ENCODE data around the gene HAUS3. TPM values are rescaled to one million over a fixed set of nuclear protein-coding genes. Genes with fewer than 3 reads are reported as not detected.

HAUS3 gene
- total RNA-seq, 1 experiment from 2014 or later = 9.5 TPM

GRCh38 chr4:2250357-2251072 is 8.6 kb upstream of the HAUS3 start:
- TF ChIP-seq CTCF (conservative IDR thresholded peaks at IDR 0.05; ENCODE audit: low read depth, low read length) = no peak
- TF ChIP-seq EZH2 (IDR thresholded peaks at IDR 0.05; ENCODE audit: low read length, unreplicated experiment) = no peak
- no peak for TF ChIP-seq EZH2phosphoT487 (IDR thresholded peaks at IDR 0.05; ENCODE audit: borderline replicate concordance, low read length)
- Histone ChIP-seq H2AFZ (ENCODE audit: low read length) (no peak overlapping the region), H3K9me3 (ENCODE audit: low read length) (no peaks in the 10 kb centered on the region), H3K4me3 (ENCODE audit: low read length) (no peak overlapping the region), H3K9ac (ENCODE audit: low read length) (no peak overlapping the region), H3K4me2 (ENCODE audit: low read length) (no peak overlapping the region), H3K27me3 (ENCODE audit: low read length) (no peaks in the 10 kb centered on the region), H4K20me1 (ENCODE audit: low read length) (no peaks in the 10 kb centered on the region), H3K27ac (ENCODE audit: low read length) (no peak overlapping the region), H3K79me2 (ENCODE audit: low read length) (no peaks in the 10 kb centered on the region), H3F3A (ENCODE audit: low read length, unreplicated experiment) (no peaks in the 10 kb centered on the region), H3K36me3 (ENCODE audit: low read depth, low read length) (no peaks in the 10 kb centered on the region), H3K9me2 (replicated peaks; ENCODE audit: low read length) (no peaks in the 10 kb centered on the region), H3K4me1 (ENCODE audit: insufficient read depth, low read length) (no peaks in the 10 kb centered on the region)
- intact Hi-C loops (cut with micrococcal nuclease) = no loop called here
- ATAC-seq (no peak), DNase-seq (no peak)
- ChIA-PET CTCF (no interaction called here), POLR2A (ENCODE audit: unreplicated experiment) (no interaction called here)
- no TSS peak for BruUV-seq (replicated peaks)

GRCh38 chr4:2249526-2250356 is 7.8 kb upstream of the HAUS3 start:
- Histone ChIP-seq H3K4me1 (ENCODE audit: insufficient read depth, low read length) (no peaks in the 10 kb centered on the region), H4K20me1 (ENCODE audit: low read length) (no peaks in the 10 kb centered on the region), H2AFZ (ENCODE audit: low read length) (no peak overlapping the region), H3K36me3 (ENCODE audit: low read depth, low read length) (no peaks in the 10 kb centered on the region), H3K4me3 (ENCODE audit: low read length) (no peak overlapping the region), H3K9me2 (replicated peaks; ENCODE audit: low read length) (no peaks in the 10 kb centered on the region), H3K79me2 (ENCODE audit: low read length) (no peaks in the 10 kb centered on the region), H3K27me3 (ENCODE audit: low read length) (no peaks in the 10 kb centered on the region), H3F3A (ENCODE audit: low read length, unreplicated experiment) (no peaks in the 10 kb centered on the region), H3K27ac (ENCODE audit: low read length) (no peak overlapping the region), H3K4me2 (ENCODE audit: low read length) (no peak overlapping the region), H3K9me3 (ENCODE audit: low read length) (no peaks in the 10 kb centered on the region), H3K9ac (ENCODE audit: low read length) (no peak overlapping the region)
- ATAC-seq = no peak
- DNase-seq = no peak
- ChIA-PET CTCF (no interaction called here), POLR2A (ENCODE audit: unreplicated experiment) (no interaction called here)
- intact Hi-C loops (cut with micrococcal nuclease) = no loop called here
- TF ChIP-seq EZH2 (IDR thresholded peaks at IDR 0.05; ENCODE audit: low read length, unreplicated experiment) (no peak), EZH2phosphoT487 (IDR thresholded peaks at IDR 0.05; ENCODE audit: borderline replicate concordance, low read length) (no peak), CTCF (conservative IDR thresholded peaks at IDR 0.05; ENCODE audit: low read depth, low read length) (no peak)
- BruUV-seq (replicated peaks) = no TSS peak

- no peaks in the 10 kb centered on the region for H4K20me1 ChIP-seq (ENCODE audit: low read length)
- POLR2A ChIA-PET (ENCODE audit: unreplicated experiment) = no interaction called here
- no peak overlapping the region for H2AFZ ChIP-seq (ENCODE audit: low read length)
- H3F3A ChIP-seq (ENCODE audit: low read length, unreplicated experiment) = no peaks in the 10 kb centered on the region
- H3K4me2 ChIP-seq (ENCODE audit: low read length) = no peak overlapping the region
- H3K4me3 ChIP-seq (ENCODE audit: low read length) = no peak overlapping the region
- TF ChIP-seq EZH2phosphoT487 (IDR thresholded peaks at IDR 0.05; ENCODE audit: borderline replicate concordance, low read length) (no peak), CTCF (conservative IDR thresholded peaks at IDR 0.05; ENCODE audit: low read depth, low read length) (no peak), EZH2 (IDR thresholded peaks at IDR 0.05; ENCODE audit: low read length, unreplicated experiment) (no peak)
- H3K27me3 ChIP-seq (ENCODE audit: low read length) = no peaks in the 10 kb centered on the region
- H3K9me3 ChIP-seq (ENCODE audit: low read length) = no peaks in the 10 kb centered on the region
- DNase-seq = no peak
- intact Hi-C loops (cut with micrococcal nuclease) = no loop called here
- H3K36me3 ChIP-seq (ENCODE audit: low read depth, low read length) = no peaks in the 10 kb centered on the region
- CTCF ChIA-PET = no interaction called here
- BruUV-seq (replicated peaks) = no TSS peak
- H3K79me2 ChIP-seq (ENCODE audit: low read length) = no peaks in the 10 kb centered on the region
- no peaks in the 10 kb centered on the region for H3K4me1 ChIP-seq (ENCODE audit: insufficient read depth, low read length)
- H3K9me2 ChIP-seq (replicated peaks; ENCODE audit: low read length) = no peaks in the 10 kb centered on the region
- no peak overlapping the region for H3K27ac ChIP-seq (ENCODE audit: low read length)
- no peak overlapping the region for H3K9ac ChIP-seq (ENCODE audit: low read length)
- ATAC-seq = no peak
Observed at GRCh38 chr4:2248821-2249261, 6.9 kb upstream of the HAUS3 start.
